ENCODE results near the gene ADARB1. TPM values are rescaled to one million over a fixed set of nuclear protein-coding genes. Genes with fewer than 3 reads are reported as not detected.
"Not testable (repeated sequence)": the region's sequence is repeated elsewhere in the genome, so short reads cannot be mapped to it uniquely, and the experiment has no call there.

ADARB1 gene
- total and polyA plus RNA-seq, 12 donors, result 7.2 to 21.6 (median 16.1) TPM

DNA sequence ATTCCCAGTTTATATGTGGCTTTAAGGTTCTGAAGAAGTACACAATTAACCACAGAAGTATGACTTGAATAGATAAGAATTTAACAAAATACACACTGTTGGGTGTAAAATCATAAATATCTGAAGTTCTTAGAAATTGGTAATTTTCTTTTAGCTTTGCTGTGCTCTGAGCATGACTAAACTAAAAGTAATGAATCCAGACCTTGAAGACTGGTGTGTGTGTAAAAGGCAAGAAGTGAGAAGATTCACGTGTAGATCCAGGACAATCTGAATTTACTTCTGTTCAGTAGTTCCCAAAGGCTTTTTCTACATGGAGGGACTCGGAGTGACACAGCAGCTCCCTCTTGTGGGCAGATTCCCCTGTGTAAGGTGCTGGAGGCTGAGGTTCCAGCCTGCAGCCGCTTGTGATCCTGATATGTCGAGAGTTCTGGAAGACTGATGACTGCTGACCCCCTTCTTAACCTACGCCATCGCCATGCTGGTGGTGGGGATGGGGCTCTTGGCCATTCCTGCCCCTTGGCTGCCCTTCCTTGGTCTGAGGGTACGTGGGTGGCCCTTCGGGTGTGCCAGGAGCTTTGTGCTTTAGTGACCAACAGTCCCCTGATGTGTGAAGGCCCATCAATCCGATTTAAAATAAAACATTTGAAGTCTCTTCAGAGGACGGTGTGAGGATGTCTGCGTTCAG, 62.7 kb downstream of the ADARB1 start:
- 25 to 32% (median 30%) methylated on average over 10 to 11 of the region's 11 CpGs for WGBS, 4 donors
- no peak overlapping the region for H3K27ac ChIP-seq

DNA sequence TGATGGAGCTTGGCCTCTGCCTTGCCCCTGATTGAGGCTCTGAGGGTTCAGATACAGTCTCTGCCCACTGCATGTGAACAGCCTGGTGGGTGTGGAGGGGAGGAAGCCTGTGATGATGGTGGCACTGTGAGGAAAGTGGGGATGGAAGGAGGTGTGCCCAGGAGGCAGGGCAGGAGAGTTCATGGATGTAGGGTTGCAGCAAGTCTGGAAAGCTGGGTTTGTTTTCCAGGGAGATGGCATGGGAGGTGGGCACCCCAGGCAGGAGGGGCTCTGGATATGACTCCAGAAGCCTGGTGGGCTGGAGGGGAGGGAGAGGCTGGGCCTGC, 63.2 kb downstream of the ADARB1 start:
- Histone ChIP-seq H3K4me3 (no peak overlapping the region), H3K4me1 (replicated peaks in 1 of 2) (peaks cover 5 to 11% of the 10 kb centered on the region in 2 donors), H3K27me3 (no peaks in the 10 kb centered on the region), H3K9me3 (replicated peaks in 1 of 3) (no peaks in the 10 kb centered on the region), H3K36me3 (replicated peaks in 1 of 2) (no peaks in the 10 kb centered on the region), H3K27ac (no peak overlapping the region)
- TF ChIP-seq, protein P1, sequence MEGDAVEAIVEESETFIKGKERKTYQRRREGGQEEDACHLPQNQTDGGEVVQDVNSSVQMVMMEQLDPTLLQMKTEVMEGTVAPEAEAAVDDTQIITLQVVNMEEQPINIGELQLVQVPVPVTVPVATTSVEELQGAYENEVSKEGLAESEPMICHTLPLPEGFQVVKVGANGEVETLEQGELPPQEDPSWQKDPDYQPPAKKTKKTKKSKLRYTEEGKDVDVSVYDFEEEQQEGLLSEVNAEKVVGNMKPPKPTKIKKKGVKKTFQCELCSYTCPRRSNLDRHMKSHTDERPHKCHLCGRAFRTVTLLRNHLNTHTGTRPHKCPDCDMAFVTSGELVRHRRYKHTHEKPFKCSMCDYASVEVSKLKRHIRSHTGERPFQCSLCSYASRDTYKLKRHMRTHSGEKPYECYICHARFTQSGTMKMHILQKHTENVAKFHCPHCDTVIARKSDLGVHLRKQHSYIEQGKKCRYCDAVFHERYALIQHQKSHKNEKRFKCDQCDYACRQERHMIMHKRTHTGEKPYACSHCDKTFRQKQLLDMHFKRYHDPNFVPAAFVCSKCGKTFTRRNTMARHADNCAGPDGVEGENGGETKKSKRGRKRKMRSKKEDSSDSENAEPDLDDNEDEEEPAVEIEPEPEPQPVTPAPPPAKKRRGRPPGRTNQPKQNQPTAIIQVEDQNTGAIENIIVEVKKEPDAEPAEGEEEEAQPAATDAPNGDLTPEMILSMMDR (IDR thresholded peaks at IDR 0.05), result no peak
- intact Hi-C loops (cut with DNase I), result no loop called here
- no peak for DNase-seq

More for the DNA sequence above, 62.7 kb downstream of the ADARB1 start:
- DNase-seq, result peak; percentile 82 to 96 (median 91)
- peaks cover under 1 to 11% of the 10 kb centered on the region in 2 donors for H3K4me1 ChIP-seq (replicated peaks in 1 of 2)
- H3K27me3 ChIP-seq, result no peaks in the 10 kb centered on the region
- intact Hi-C loops (cut with DNase I), result no loop called here
- H3K9me3 ChIP-seq (replicated peaks in 1 of 3), result no peaks in the 10 kb centered on the region
- no peak overlapping the region for H3K4me3 ChIP-seq
- TF ChIP-seq POLR2A (IDR thresholded peaks at IDR 0.05), result no peak
- TF ChIP-seq, protein P1 (IDR thresholded peaks at IDR 0.05), result peak; percentile 74 to 85 (median 80)
- no peaks in the 10 kb centered on the region for H3K36me3 ChIP-seq (replicated peaks in 1 of 2)

DNA sequence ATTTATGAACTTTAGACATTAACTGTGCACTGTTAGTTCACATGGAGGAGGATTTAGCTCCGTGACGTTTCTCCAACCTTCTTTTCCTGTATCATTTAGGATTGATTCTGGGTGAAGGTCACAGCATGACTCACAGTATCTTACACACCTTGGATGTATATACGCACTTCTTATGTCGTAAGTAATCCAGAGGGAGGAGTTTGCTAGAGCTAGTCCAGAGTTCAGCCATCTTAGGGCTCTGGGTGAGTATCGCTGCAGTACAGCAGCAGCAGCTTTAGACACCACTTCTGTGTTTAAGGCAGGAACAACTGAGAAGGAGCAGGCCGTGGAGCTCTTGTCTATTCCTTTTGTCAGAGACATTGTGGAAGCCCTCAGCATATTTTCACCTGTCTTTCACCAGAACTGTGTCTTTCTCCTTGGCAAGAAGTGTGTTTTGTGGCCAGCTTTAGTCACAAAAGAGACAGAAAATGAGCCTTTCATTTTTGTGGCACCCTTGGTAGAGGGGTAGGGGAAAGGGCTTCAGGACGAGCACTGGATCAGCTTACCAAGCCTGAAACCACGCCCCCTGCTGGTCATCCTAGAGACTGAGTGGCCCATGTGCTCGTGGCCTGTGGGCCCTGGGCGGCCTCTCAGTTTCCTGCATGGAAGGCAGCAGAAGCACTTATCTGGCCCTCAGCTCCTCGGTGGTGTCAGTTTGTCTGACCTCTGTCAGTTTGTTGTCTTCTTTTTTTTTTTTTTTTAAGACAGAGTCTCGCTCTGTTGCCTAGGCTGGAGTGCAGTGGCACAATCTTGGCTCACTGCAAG, 64.0 kb downstream of the ADARB1 start:
- Histone ChIP-seq H3K27ac (no peak overlapping the region), H3K36me3 (replicated peaks in 1 of 2) (no peaks in the 10 kb centered on the region), H3K4me3 (no peak overlapping the region), H3K4me1 (replicated peaks in 1 of 2) (peaks cover 6 to 8% of the 10 kb centered on the region in 2 donors), H3K27me3 (no peaks in the 10 kb centered on the region), H3K9me3 (replicated peaks in 1 of 3) (no peaks in the 10 kb centered on the region)
- TF ChIP-seq POLR2A (IDR thresholded peaks at IDR 0.05), result no peak
- TF ChIP-seq, protein P1 (IDR thresholded peaks at IDR 0.05), result peak in 5 of 6 experiments; percentile 45 to 64 (median 55)
- DNase-seq, result peak; percentile 54 to 89 (median 76)
- intact Hi-C loops (cut with DNase I), result no loop called here
- 55 to 64% (median 57%) methylated on average over 12 of the region's 12 CpGs for WGBS, 4 donors

DNA sequence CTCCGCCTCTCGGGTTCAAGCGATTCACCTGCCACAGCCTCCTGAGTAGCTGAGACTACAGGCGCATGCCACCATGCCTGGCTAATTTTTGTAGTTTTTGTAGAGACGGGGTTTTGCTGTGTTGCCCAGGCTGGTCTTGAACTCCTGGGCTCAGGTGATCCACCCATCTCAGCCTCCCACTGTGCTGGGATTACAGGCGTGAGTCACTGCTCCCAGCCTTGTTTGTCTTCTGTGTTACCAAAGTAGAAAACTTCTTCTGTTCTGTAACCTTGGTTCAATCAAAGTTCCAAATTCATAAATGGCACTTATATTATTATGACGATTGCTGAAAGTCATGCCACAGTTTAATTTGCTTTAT, 64.6 kb downstream of the ADARB1 start:
- H3K27me3 ChIP-seq; DNase-seq; H3K36me3 ChIP-seq (replicated peaks in 1 of 2); H3K4me3 ChIP-seq; intact Hi-C loops (cut with DNase I); H3K9me3 ChIP-seq (replicated peaks in 1 of 3); H3K4me1 ChIP-seq (replicated peaks in 1 of 2); H3K27ac ChIP-seq: not testable (repeated sequence)
- WGBS, 4 donors, result 81 to 94% (median 87%) methylated on average over 7 of the region's 7 CpGs
